Panc1 (cell line): ENCODE results near the gene MARCHF9. TPM values are rescaled to one million over a fixed set of nuclear protein-coding genes. Genes with fewer than 3 reads are reported as not detected.

ENCODE experiments used
- ATAC-seq: fragments of 200-7000 bp; cut with Tn5 transposase; 2 replicates; pipeline ENCODE4 v1.9.1; 2020; ENCODE audit warnings: mild to moderate bottlenecking, moderate library complexity
- BruUV-seq: library from RNA; stranded (reverse); fragments of 400-500 nt; replicated peaks from 2 replicates; lab custom pipeline; 2021; lab: Mats Ljungman, UMichigan
- CTCF ChIA-PET: fragments of 300-600 bp; sonication (Branson Sonifier 250); formaldehyde crosslinking; loops from one replicate; lab custom pipeline; 2022; ENCODE audit warnings: antibody characterized with exemption; lab: Charles Lee
- POLR2A ChIA-PET: fragments of 300-600 bp; sonication (Branson Sonifier 250); formaldehyde crosslinking; loops from one replicate; lab custom pipeline; 2022; ENCODE audit warnings: antibody characterized with exemption; lab: Charles Lee
- DNase-seq: peaks from one replicate; pipeline ENCODE4 v3.0.0-alpha.2; 2010; ENCODE audit warnings: low read depth, low spot score
- H3K27ac ChIP-seq: 2 replicates; pipeline ENCODE4 v1.5.1; 2011; ENCODE audit warnings: mild to moderate bottlenecking, low read length, inconsistent platforms
- H3K27me3 ChIP-seq: fragments of 200-500 bp; sonication (Bioruptor generic); 2 replicates; pipeline ENCODE4 v1.6.0; 2014; ENCODE audit warnings: low read length, inconsistent platforms; ENCODE audit not compliant: control insufficient read depth, insufficient read depth
- H3K36me3 ChIP-seq: fragments of 200-500 bp; sonication (Bioruptor generic); 2 replicates; pipeline ENCODE4 v1.5.1; 2014; ENCODE audit warnings: inconsistent platforms, mild to moderate bottlenecking, low read length, moderate library complexity; ENCODE audit not compliant: control insufficient read depth, insufficient read depth
- H3K4me1 ChIP-seq: 2 replicates; pipeline ENCODE4 v1.5.1; 2011; ENCODE audit warnings: inconsistent platforms, mild to moderate bottlenecking, low read length, moderate library complexity; ENCODE audit not compliant: control insufficient read depth, insufficient read depth
- H3K4me3 ChIP-seq, 2 experiments: 2 replicates each; pipeline ENCODE4 v1.5.1; 2011 to 2012; ENCODE audit warnings: low read depth in 2 of 2, low read length in 2 of 2, mild to moderate bottlenecking in 2 of 2, inconsistent platforms in 1 of 2, moderate library complexity in 1 of 2
- H3K9me3 ChIP-seq: fragments of 200-500 bp; sonication (Bioruptor generic); 2 replicates; pipeline ENCODE4 v1.5.1; 2014; ENCODE audit warnings: low read depth, mild to moderate bottlenecking, inconsistent platforms, low read length, moderate library complexity; ENCODE audit not compliant: control insufficient read depth, insufficient read depth
- CTCF ChIP-seq: fragments of 450-650 bp; IDR thresholded peaks from 2 replicates; pipeline ENCODE4 v1.5.1; 2017; ENCODE audit warnings: mild to moderate bottlenecking
- POLR2AphosphoS5 ChIP-seq: IDR thresholded peaks from 2 replicates; pipeline ENCODE4 v1.6.1; 2012; ENCODE audit warnings: mild to moderate bottlenecking, low read depth, low read length, moderate library complexity
- SIN3A ChIP-seq: IDR thresholded peaks from 2 replicates; pipeline ENCODE4 v1.6.1; 2012; ENCODE audit warnings: low read depth, mild to moderate bottlenecking, low read length, moderate library complexity, borderline replicate concordance; ENCODE audit not compliant: insufficient read depth
- TCF7L2 ChIP-seq: IDR thresholded peaks from 2 replicates; pipeline ENCODE4 v1.6.1; 2011; ENCODE audit warnings: mild to moderate bottlenecking, low read depth, low read length, inconsistent platforms
- in situ Hi-C: cut with HindIII; loops from 2 replicates; pipeline ENCODE4 v1.10.0; 2016; ENCODE audit warnings: low sequenced_read_pairs, low pct_unique_long_range_greater_than_20kb
- intact Hi-C: fragments of 100-400 bp; cut with micrococcal nuclease; formaldehyde crosslinking; loops from one replicate; pipeline ENCODE4 v1.10.0; 2022; ENCODE audit not compliant: unreplicated experiment
- total RNA-seq: library from RNA; stranded (reverse); gene quantifications from one replicate; pipeline ENCODE4 v1.2.1, GENCODE V29; 2021; ENCODE audit not compliant: unreplicated experiment
- TF ChIP-seq, protein P1 (sequence below), 2 experiments: IDR thresholded peaks; 2 replicates each; pipeline ENCODE4 v1.6.1; 2011 to 2012; ENCODE audit warnings: low read depth in 2 of 2, control low read depth in 1 of 2, low read length in 1 of 2, mild to moderate bottlenecking in 1 of 2, moderate library complexity in 1 of 2; ENCODE audit not compliant: insufficient read depth in 1 of 2

Gene MARCHF9
- total RNA-seq, 1 experiment from 2014 or later = 2.3 TPM

GRCh38 chr12:57803319-57803893, 48.5 kb downstream of the MARCHF9 start:
- Histone ChIP-seq H3K4me1 (no peaks in the 10 kb centered on the region), H3K9me3 (no peaks in the 10 kb centered on the region), H3K36me3 (no peaks in the 10 kb centered on the region), H3K27ac (no peak overlapping the region), H3K27me3 (no peaks in the 10 kb centered on the region), H3K4me3 (no peak overlapping the region)
- in situ Hi-C loops = no loop called here
- POLR2A ChIA-PET = interaction anchor here (0.5 kb wide), 1 partner anchor 29 kb away, joined by 5 read pairs; no protein-coding TSS in a partner anchor
- CTCF ChIA-PET = interaction anchor here (0.8 to 1.2 kb wide), 4 partner anchors 9 to 138 kb away, joined by 3 to 4 read pairs (median 3); no protein-coding TSS in a partner anchor
- intact Hi-C loops = no loop called here
- BruUV-seq = no TSS peak
- ATAC-seq (peak; percentile 88), DNase-seq (no peak)
- peak; percentile 88 for TF ChIP-seq CTCF
- TF ChIP-seq SIN3A = no peak
- TF ChIP-seq, protein P1, sequence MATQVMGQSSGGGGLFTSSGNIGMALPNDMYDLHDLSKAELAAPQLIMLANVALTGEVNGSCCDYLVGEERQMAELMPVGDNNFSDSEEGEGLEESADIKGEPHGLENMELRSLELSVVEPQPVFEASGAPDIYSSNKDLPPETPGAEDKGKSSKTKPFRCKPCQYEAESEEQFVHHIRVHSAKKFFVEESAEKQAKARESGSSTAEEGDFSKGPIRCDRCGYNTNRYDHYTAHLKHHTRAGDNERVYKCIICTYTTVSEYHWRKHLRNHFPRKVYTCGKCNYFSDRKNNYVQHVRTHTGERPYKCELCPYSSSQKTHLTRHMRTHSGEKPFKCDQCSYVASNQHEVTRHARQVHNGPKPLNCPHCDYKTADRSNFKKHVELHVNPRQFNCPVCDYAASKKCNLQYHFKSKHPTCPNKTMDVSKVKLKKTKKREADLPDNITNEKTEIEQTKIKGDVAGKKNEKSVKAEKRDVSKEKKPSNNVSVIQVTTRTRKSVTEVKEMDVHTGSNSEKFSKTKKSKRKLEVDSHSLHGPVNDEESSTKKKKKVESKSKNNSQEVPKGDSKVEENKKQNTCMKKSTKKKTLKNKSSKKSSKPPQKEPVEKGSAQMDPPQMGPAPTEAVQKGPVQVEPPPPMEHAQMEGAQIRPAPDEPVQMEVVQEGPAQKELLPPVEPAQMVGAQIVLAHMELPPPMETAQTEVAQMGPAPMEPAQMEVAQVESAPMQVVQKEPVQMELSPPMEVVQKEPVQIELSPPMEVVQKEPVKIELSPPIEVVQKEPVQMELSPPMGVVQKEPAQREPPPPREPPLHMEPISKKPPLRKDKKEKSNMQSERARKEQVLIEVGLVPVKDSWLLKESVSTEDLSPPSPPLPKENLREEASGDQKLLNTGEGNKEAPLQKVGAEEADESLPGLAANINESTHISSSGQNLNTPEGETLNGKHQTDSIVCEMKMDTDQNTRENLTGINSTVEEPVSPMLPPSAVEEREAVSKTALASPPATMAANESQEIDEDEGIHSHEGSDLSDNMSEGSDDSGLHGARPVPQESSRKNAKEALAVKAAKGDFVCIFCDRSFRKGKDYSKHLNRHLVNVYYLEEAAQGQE (IDR thresholded peaks at IDR 0.05; ENCODE audit: insufficient read depth in 1 of 2, low read depth in 2 of 2, low read length in 1 of 2) = no peak

GRCh38 chr12:57806677-57807076, 51.8 kb downstream of the MARCHF9 start:
- no peak overlapping the region for H3K27ac ChIP-seq
- ATAC-seq (no peak), DNase-seq (no peak)
- no peaks in the 10 kb centered on the region for H3K9me3 ChIP-seq
- no peaks in the 10 kb centered on the region for H3K27me3 ChIP-seq
- no peaks in the 10 kb centered on the region for H3K36me3 ChIP-seq
- BruUV-seq = no TSS peak
- in situ Hi-C loops (no loop called here), intact Hi-C loops (no loop called here)
- TF ChIP-seq, protein P1 (IDR thresholded peaks at IDR 0.05; ENCODE audit: insufficient read depth in 1 of 2, low read depth in 2 of 2, low read length in 1 of 2) = no peak
- TF ChIP-seq SIN3A (no peak), POLR2AphosphoS5 (no peak), TCF7L2 (no peak), CTCF (no peak)
- CTCF ChIA-PET = no interaction called here
- no peak overlapping the region for H3K4me3 ChIP-seq
- POLR2A ChIA-PET = interaction anchor here (1.2 kb wide), 1 partner anchor 11 kb away, joined by 3 read pairs; no protein-coding TSS in a partner anchor
- no peaks in the 10 kb centered on the region for H3K4me1 ChIP-seq
